Neural progenitor cell (in vitro differentiated cells): Measurements from ENCODE around the gene PDE11A. TPM values are rescaled to one million over a fixed set of nuclear protein-coding genes. Genes with fewer than 3 reads are reported as not detected.

Source experiments
- DNase-seq: peaks from one replicate; pipeline ENCODE4 v3.0.0-alpha.2; 2016; ENCODE audit warnings: low spot score
- H2AFZ ChIP-seq: fragments of 200-600 bp; sonication (generic); replicated peaks from 2 replicates; pipeline ENCODE4 v1.6.1; 2016; ENCODE audit warnings: antibody characterized with exemption
- H3F3A ChIP-seq: fragments of 200-600 bp; sonication (generic); 2 replicates; pipeline ENCODE4 v1.6.1; 2016; ENCODE audit warnings: antibody characterized with exemption, low read depth
- H3K27ac ChIP-seq: fragments of 200-600 bp; sonication (generic); 2 replicates; pipeline ENCODE4 v1.5.1; 2016; ENCODE audit warnings: mild to moderate bottlenecking
- H3K27me3 ChIP-seq: fragments of 200-600 bp; sonication (generic); 2 replicates; pipeline ENCODE4 v1.6.1; 2016; ENCODE audit warnings: mild to moderate bottlenecking, moderate library complexity
- H3K36me3 ChIP-seq: fragments of 200-600 bp; sonication (generic); 2 replicates; pipeline ENCODE4 v1.5.1; 2016
- H3K4me1 ChIP-seq: fragments of 200-600 bp; sonication (generic); 2 replicates; pipeline ENCODE4 v1.6.1; 2016; ENCODE audit warnings: mixed run types
- H3K4me2 ChIP-seq: fragments of 200-600 bp; sonication (generic); 2 replicates; pipeline ENCODE4 v1.6.1; 2016
- H3K4me3 ChIP-seq: fragments of 200-600 bp; sonication (generic); 2 replicates; pipeline ENCODE4 v1.5.1; 2016
- H3K79me2 ChIP-seq: fragments of 200-600 bp; sonication (generic); 2 replicates; pipeline ENCODE4 v1.6.1; 2016; ENCODE audit warnings: low read depth
- H3K9ac ChIP-seq: fragments of 200-600 bp; sonication (generic); 2 replicates; pipeline ENCODE4 v1.6.1; 2016
- H3K9me3 ChIP-seq: fragments of 200-600 bp; sonication (generic); 2 replicates; pipeline ENCODE4 v1.5.1; 2016; ENCODE audit warnings: low read depth
- H4K20me1 ChIP-seq: fragments of 200-600 bp; sonication (generic); 2 replicates; pipeline ENCODE4 v1.6.1; 2016; ENCODE audit warnings: low read depth
- H3K27ac Mint-ChIP-seq: 3 replicates; pipeline ENCODE4 v1.8.0; 2021; ENCODE audit warnings: mixed read lengths
- H3K27me3 Mint-ChIP-seq: 2 replicates; pipeline ENCODE4 v1.8.0; 2022; ENCODE audit warnings: low read depth, mild to moderate bottlenecking, inconsistent platforms, moderate library complexity, mixed read lengths; ENCODE audit not compliant: insufficient read depth
- H3K36me3 Mint-ChIP-seq: 3 replicates; pipeline ENCODE4 v1.8.0; 2021; ENCODE audit warnings: mixed read lengths
- H3K4me1 Mint-ChIP-seq: 3 replicates; pipeline ENCODE4 v1.8.0; 2021; ENCODE audit warnings: mixed read lengths
- H3K4me3 Mint-ChIP-seq: 3 replicates; pipeline ENCODE4 v1.8.0; 2021; ENCODE audit warnings: mild to moderate bottlenecking, moderate library complexity, mixed read lengths
- H3K9me3 Mint-ChIP-seq: 3 replicates; pipeline ENCODE4 v1.8.0; 2020; ENCODE audit warnings: mixed read lengths
- EZH2 ChIP-seq: fragments of 200-600 bp; sonication (generic); IDR thresholded peaks from 2 replicates; pipeline ENCODE4 v1.6.1; 2017; ENCODE audit warnings: antibody characterized with exemption, mild to moderate bottlenecking, moderate library complexity
- EZH2phosphoT487 ChIP-seq: fragments of 200-600 bp; sonication (generic); IDR thresholded peaks from 2 replicates; pipeline ENCODE4 v1.6.1; 2017; ENCODE audit warnings: antibody characterized with exemption
- total RNA-seq: library from RNA; depleted of rRNA; stranded (reverse); fragments of >200 nt; gene quantifications from 2 replicates; pipeline ENCODE4 v1.2.3, GENCODE V29; 2015; ENCODE audit warnings: low replicate concordance
- TF ChIP-seq, protein P1 (sequence below): fragments of 200-600 bp; sonication (generic); IDR thresholded peaks from 2 replicates; pipeline ENCODE4 v1.5.1; 2017; ENCODE audit warnings: antibody characterized with exemption, mild to moderate bottlenecking

PDE11A gene
- total RNA-seq, 1 donor from 2014 or later, result 0.13 TPM

DNA sequence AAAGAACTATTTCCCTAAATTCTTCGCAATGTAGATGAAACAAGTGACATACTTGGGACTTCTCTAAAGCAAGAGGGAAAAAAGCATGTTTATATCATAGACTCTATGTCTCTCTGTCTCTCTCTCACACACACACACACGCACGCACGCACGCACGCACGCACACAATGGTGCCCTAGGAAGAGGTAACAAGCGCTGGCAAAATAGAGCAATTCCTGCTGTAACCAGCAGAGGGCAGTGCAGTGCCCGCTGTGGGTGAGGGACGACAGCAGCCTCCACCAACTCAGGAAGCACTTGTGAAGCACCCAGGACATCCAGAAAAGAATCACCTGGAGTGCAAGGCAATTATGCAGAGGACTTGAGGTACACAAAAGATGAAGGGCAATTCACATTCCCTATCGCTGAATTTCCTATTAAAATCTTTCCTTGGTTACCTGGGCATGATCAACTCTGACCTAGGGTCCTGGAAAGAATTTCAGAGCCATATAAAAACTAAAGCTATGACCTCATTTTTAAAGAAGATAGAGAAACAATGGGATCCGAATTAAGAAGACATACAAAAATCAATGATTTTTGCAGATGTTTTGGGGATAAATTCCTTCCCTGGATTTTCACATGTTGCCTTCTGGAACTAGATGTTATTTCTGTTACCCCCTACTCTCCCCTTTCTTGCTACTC, 166.4 kb downstream of the PDE11A start:
- H3K9me3 Mint-ChIP-seq, result peaks cover under 1% of the 10 kb centered on the region
- Histone ChIP-seq H3K4me3 (no peak overlapping the region), H3K27me3 (peaks cover 8% of the 10 kb centered on the region), H3K4me2 (peak overlapping the region; percentile 33), H3K9ac (no peak overlapping the region), H3F3A (no peaks in the 10 kb centered on the region), H3K9me3 (no peaks in the 10 kb centered on the region), H3K79me2 (no peaks in the 10 kb centered on the region), H2AFZ (peak overlapping the region; percentile 76), H4K20me1 (no peaks in the 10 kb centered on the region), H3K36me3 (no peaks in the 10 kb centered on the region), H3K4me1 (peaks cover 35% of the 10 kb centered on the region), H3K27ac (no peak overlapping the region)
- no peak overlapping the region for H3K4me3 Mint-ChIP-seq
- peaks cover 3% of the 10 kb centered on the region for H3K27me3 Mint-ChIP-seq
- peak; percentile 76 for DNase-seq
- H3K36me3 Mint-ChIP-seq, result no peaks in the 10 kb centered on the region
- H3K4me1 Mint-ChIP-seq, result peaks cover 18% of the 10 kb centered on the region
- no peak overlapping the region for H3K27ac Mint-ChIP-seq
- TF ChIP-seq, protein P1, sequence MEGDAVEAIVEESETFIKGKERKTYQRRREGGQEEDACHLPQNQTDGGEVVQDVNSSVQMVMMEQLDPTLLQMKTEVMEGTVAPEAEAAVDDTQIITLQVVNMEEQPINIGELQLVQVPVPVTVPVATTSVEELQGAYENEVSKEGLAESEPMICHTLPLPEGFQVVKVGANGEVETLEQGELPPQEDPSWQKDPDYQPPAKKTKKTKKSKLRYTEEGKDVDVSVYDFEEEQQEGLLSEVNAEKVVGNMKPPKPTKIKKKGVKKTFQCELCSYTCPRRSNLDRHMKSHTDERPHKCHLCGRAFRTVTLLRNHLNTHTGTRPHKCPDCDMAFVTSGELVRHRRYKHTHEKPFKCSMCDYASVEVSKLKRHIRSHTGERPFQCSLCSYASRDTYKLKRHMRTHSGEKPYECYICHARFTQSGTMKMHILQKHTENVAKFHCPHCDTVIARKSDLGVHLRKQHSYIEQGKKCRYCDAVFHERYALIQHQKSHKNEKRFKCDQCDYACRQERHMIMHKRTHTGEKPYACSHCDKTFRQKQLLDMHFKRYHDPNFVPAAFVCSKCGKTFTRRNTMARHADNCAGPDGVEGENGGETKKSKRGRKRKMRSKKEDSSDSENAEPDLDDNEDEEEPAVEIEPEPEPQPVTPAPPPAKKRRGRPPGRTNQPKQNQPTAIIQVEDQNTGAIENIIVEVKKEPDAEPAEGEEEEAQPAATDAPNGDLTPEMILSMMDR, result peak; percentile 95
- TF ChIP-seq EZH2phosphoT487, result no peak

DNA sequence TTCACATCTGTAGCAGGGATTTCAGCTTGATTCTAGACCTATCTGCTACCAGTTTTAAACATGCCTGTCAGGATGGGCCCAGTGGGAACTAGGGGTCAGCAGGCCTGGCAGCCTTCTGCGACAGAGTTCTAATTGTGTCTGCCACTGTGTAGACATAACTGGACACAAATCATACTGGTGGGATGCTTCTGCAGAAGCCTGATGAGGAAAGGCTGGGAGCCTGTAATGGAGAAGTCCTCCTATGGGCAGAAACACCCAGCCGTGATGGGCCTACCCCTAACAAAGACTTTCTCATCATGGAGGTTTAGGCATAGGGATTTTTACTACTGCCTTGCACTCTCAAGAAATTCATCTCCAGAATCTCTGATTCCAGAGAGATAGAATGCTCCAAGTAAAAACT, 166.9 kb downstream of the PDE11A start:
- H3K27me3 ChIP-seq, result peaks cover 8% of the 10 kb centered on the region
- H3K36me3 ChIP-seq, result no peaks in the 10 kb centered on the region
- peaks cover 32% of the 10 kb centered on the region for H3K4me1 ChIP-seq
- Mint-ChIP-seq H3K36me3 (no peaks in the 10 kb centered on the region), H3K4me3 (no peak overlapping the region), H3K27ac (no peak overlapping the region), H3K27me3 (peaks cover 4% of the 10 kb centered on the region), H3K9me3 (peaks cover 2% of the 10 kb centered on the region), H3K4me1 (peaks cover 17% of the 10 kb centered on the region)
- TF ChIP-seq, protein P1, result no peak
- TF ChIP-seq EZH2 (no peak), EZH2phosphoT487 (no peak)
- H3K4me2 ChIP-seq, result peak overlapping the region; percentile 33
- H2AFZ ChIP-seq, result peak overlapping the region; percentile 76
- no peaks in the 10 kb centered on the region for H3K9me3 ChIP-seq
- no peak overlapping the region for H3K9ac ChIP-seq
- H4K20me1 ChIP-seq, result no peaks in the 10 kb centered on the region
- no peaks in the 10 kb centered on the region for H3K79me2 ChIP-seq
- no peak overlapping the region for H3K27ac ChIP-seq
- H3F3A ChIP-seq, result no peaks in the 10 kb centered on the region
- no peak for DNase-seq
- H3K4me3 ChIP-seq, result no peak overlapping the region

DNA sequence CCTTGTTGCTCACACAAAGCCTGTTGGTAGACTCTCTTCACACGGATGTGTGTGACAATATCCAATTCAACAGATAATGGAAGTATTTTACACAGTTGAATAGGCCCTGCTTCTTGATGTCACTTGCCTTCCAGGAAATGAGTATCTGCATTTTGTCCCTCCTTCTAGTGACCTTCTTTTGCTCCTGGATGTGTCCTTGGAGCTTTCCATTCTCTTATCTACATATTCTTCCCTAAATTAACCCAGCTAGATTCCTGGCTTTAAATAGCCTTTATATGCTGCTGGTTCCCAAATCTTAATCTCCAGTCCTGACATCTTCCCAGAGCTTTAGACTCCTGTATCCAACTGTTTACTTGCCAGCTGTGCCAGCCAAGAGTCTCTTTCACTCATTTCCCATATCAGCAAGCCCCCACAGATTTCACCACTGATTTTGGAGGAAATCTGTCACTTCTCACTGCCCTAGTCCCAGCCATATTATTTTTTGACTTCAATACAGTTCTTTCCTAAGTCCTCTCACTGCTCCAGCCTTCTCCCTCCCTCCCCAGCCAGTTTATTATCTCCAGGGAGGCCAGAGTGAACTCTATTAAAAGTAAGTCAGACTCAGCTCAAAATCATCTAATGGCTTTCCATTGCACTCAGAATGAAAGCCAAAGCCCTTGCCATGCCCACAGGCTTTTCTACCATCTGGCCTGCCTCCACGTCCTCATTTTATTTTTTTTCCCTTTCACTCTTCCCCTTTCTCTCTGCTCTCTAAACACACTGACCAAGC, 170.0 kb downstream of the PDE11A start:
- peaks cover 8% of the 10 kb centered on the region for H3K27me3 ChIP-seq
- DNase-seq, result no peak
- H3K4me2 ChIP-seq, result no peak overlapping the region
- no peaks in the 10 kb centered on the region for H3K79me2 ChIP-seq
- no peak overlapping the region for H3K9ac ChIP-seq
- H3K9me3 Mint-ChIP-seq, result peaks cover 2% of the 10 kb centered on the region
- H3K36me3 ChIP-seq, result no peaks in the 10 kb centered on the region
- peaks cover 10% of the 10 kb centered on the region for H3K4me1 ChIP-seq
- H4K20me1 ChIP-seq, result no peaks in the 10 kb centered on the region
- no peak overlapping the region for H3K4me3 Mint-ChIP-seq
- TF ChIP-seq, protein P1, result no peak
- no peak for TF ChIP-seq EZH2
- H3K27ac ChIP-seq, result no peak overlapping the region
- peak overlapping the region; percentile 63 for H2AFZ ChIP-seq
- no peak overlapping the region for H3K27ac Mint-ChIP-seq
- H3K4me1 Mint-ChIP-seq, result peaks cover 4% of the 10 kb centered on the region
- peaks cover 4% of the 10 kb centered on the region for H3K27me3 Mint-ChIP-seq
- H3K36me3 Mint-ChIP-seq, result no peaks in the 10 kb centered on the region
- H3K4me3 ChIP-seq, result no peak overlapping the region
- no peaks in the 10 kb centered on the region for H3K9me3 ChIP-seq
- H3F3A ChIP-seq, result no peaks in the 10 kb centered on the region
